Endothelial cell of umbilical vein (primary cell): ENCODE measurements around the gene HOXA10. TPM values are rescaled to one million over a fixed set of nuclear protein-coding genes. Genes with fewer than 3 reads are reported as not detected.
A peak's percentile ranks its signal among the peaks of the same experiment; 100 is the strongest.

Experiments used
- BruUV-seq: library from RNA; stranded (reverse); fragments of 400-500 nt; replicated peaks from 2 replicates; lab custom pipeline; 2021; lab: Mats Ljungman, UMichigan
- CTCF ChIA-PET: fragments of 300-600, 350-600 bp; sonication (Branson Sonifier 250); formaldehyde crosslinking; loops from one replicate; lab custom pipeline; 2021; ENCODE audit warnings: antibody characterized with exemption, inconsistent platforms; lab: Charles Lee
- POLR2A ChIA-PET: fragments of 300-600, 350-600 bp; sonication (Branson Sonifier 250); formaldehyde crosslinking; loops from one replicate; lab custom pipeline; 2021; ENCODE audit warnings: antibody characterized with exemption, inconsistent platforms; lab: Charles Lee
- DNase-seq: peaks from one replicate; pipeline ENCODE4 v3.0.0-alpha.2; 2011; ENCODE audit warnings: low read depth, low spot score
- FAIRE-seq: peaks from 2 replicates; lab custom pipeline; 2011; peaks lifted over from hg19 to GRCh38; lab: Jason Lieb, UNC
- H2AFZ ChIP-seq: 2 replicates; pipeline ENCODE4 v1.6.0; 2012; ENCODE audit warnings: low read depth, low read length, control low read depth, inconsistent platforms
- H3K27ac ChIP-seq: 2 replicates; pipeline ENCODE4 v1.5.1; 2011; ENCODE audit warnings: low read depth, mild to moderate bottlenecking, control low read depth, low read length, moderate library complexity; ENCODE audit not compliant: insufficient read depth
- H3K27me3 ChIP-seq, 2 experiments: 2 replicates each; pipeline versions ENCODE4 v1.6.0 to v1.6.1; 2011; ENCODE audit warnings: low read length in 2 of 2, mixed read lengths in 1 of 2; ENCODE audit not compliant: control insufficient read depth in 2 of 2, insufficient read depth in 2 of 2
- H3K36me3 ChIP-seq, 2 experiments: 2 replicates in 1 of 2; 3 replicates in 1 of 2; pipeline ENCODE4 v1.5.1; 2011; ENCODE audit warnings: low read length in 2 of 2, mild to moderate bottlenecking in 1 of 2, moderate library complexity in 1 of 2; ENCODE audit not compliant: control insufficient read depth in 2 of 2, insufficient read depth in 2 of 2; ENCODE audit errors: extremely low read depth in 1 of 2
- H3K4me1 ChIP-seq: 3 replicates; pipeline ENCODE4 v1.5.1; 2011; ENCODE audit warnings: mild to moderate bottlenecking, low read length; ENCODE audit not compliant: control insufficient read depth, insufficient read depth; ENCODE audit errors: extremely low read depth
- H3K4me2 ChIP-seq: 2 replicates; pipeline ENCODE4 v1.6.1; 2011; ENCODE audit warnings: low read length, control low read depth, mixed read lengths; ENCODE audit not compliant: insufficient read depth
- H3K4me3 ChIP-seq, 3 experiments: fragments of 200-600 bp in 1 of 3; sonication (generic), shearing (Covaris generic) in 1 of 3; replicated peaks in 1 of 3; 2 replicates each; pipeline ENCODE4 v1.5.1; 2011 to 2016; ENCODE audit warnings: control low read depth in 3 of 3, low read length in 3 of 3, mild to moderate bottlenecking in 2 of 3, inconsistent platforms in 1 of 3, low read depth in 1 of 3, moderate library complexity in 1 of 3; ENCODE audit not compliant: insufficient read depth in 1 of 3
- H3K79me2 ChIP-seq: 2 replicates; pipeline ENCODE4 v1.6.0; 2012; ENCODE audit warnings: low read length, inconsistent platforms; ENCODE audit not compliant: control insufficient read depth, insufficient read depth
- H3K9ac ChIP-seq: replicated peaks from 2 replicates; pipeline ENCODE3; 2011; ENCODE audit warnings: low read length, control low read depth; ENCODE audit not compliant: insufficient read depth; ENCODE audit errors: extremely low read depth
- H3K9me1 ChIP-seq: replicated peaks from 3 replicates; pipeline ENCODE4 v1.6.0; 2011; ENCODE audit warnings: mild to moderate bottlenecking, low read length; ENCODE audit not compliant: control insufficient read depth, insufficient read depth; ENCODE audit errors: extremely low read depth
- H3K9me3 ChIP-seq: replicated peaks from 2 replicates; pipeline ENCODE4 v1.5.1; 2012; ENCODE audit warnings: low read length, inconsistent platforms; ENCODE audit not compliant: control insufficient read depth, insufficient read depth
- H4K20me1 ChIP-seq: replicated peaks from 2 replicates; pipeline ENCODE3; 2011; ENCODE audit warnings: mild to moderate bottlenecking, low read length; ENCODE audit not compliant: control insufficient read depth, insufficient read depth; ENCODE audit errors: extremely low read depth
- CTCF ChIP-seq, 2 donors: IDR thresholded peaks; 1 replicate in 1 of 2; 2 replicates in 1 of 2; pipeline ENCODE4 v1.5.1; 2011; ENCODE audit warnings: low read length in 2 of 2, mild to moderate bottlenecking in 2 of 2, moderate library complexity in 2 of 2, control low read depth in 1 of 2, inconsistent platforms in 1 of 2, low read depth in 1 of 2; ENCODE audit not compliant: insufficient read depth in 1 of 2; ENCODE audit errors: extremely low read depth in 1 of 2
- EZH2 ChIP-seq: IDR thresholded peaks from 2 replicates; pipeline ENCODE4 v1.6.1; 2012; ENCODE audit warnings: borderline replicate concordance, low read depth, mild to moderate bottlenecking, moderate library complexity, low read length, inconsistent platforms; ENCODE audit not compliant: severe bottlenecking
- FOS ChIP-seq: IDR thresholded peaks from 2 replicates; pipeline ENCODE4 v1.6.1; 2011; ENCODE audit warnings: mild to moderate bottlenecking, low read length, moderate library complexity, borderline replicate concordance; ENCODE audit not compliant: insufficient read depth
- GATA2 ChIP-seq: IDR thresholded peaks from 2 replicates; pipeline ENCODE4 v1.7.0; 2011; ENCODE audit warnings: low read depth, mild to moderate bottlenecking, moderate library complexity, mixed read lengths, low read length; ENCODE audit not compliant: insufficient read length, insufficient read depth
- JUN ChIP-seq: IDR thresholded peaks from 2 replicates; pipeline ENCODE4 v1.6.1; 2011; ENCODE audit warnings: borderline replicate concordance, low read depth; ENCODE audit not compliant: insufficient read length, insufficient read depth
- MAX ChIP-seq: IDR thresholded peaks from 2 replicates; pipeline ENCODE4 v1.6.1; 2011; ENCODE audit not compliant: insufficient read depth, insufficient read length
- MYC ChIP-seq: IDR thresholded peaks from one replicate; pipeline ENCODE4 v1.6.1; 2011; ENCODE audit warnings: mild to moderate bottlenecking, low read depth, low read length
- POLR2A ChIP-seq: IDR thresholded peaks from 2 replicates; pipeline ENCODE4 v1.6.1; 2012; ENCODE audit warnings: low read depth, mild to moderate bottlenecking, control low read depth, low read length
- POLR2AphosphoS5 ChIP-seq: IDR thresholded peaks from 2 replicates; pipeline ENCODE4 v1.6.1; 2012; ENCODE audit warnings: low read depth, mild to moderate bottlenecking, control low read depth, low read length, moderate library complexity; ENCODE audit not compliant: insufficient read depth
- dilution Hi-C: fragments of 300-500 bp; cut with MboI; formaldehyde crosslinking; loops from one replicate; pipeline ENCODE4 v1.15.0; 2019; ENCODE audit warnings: low sequenced_read_pairs; ENCODE audit not compliant: extremely low pct_ligation_motif_present
- intact Hi-C: fragments of 100-400 bp; cut with micrococcal nuclease; formaldehyde crosslinking; loops from one replicate; pipeline ENCODE4 v1.10.0; 2022
- polyA plus RNA-seq, 4 experiments: library from polyadenylated mRNA; depleted of rRNA in 3 of 4; stranded (reverse) in 3 of 4; unstranded in 1 of 4; fragments of >200 nt; gene quantifications; 2 replicates each; pipeline versions ENCODE4 v1.2.1 to v1.2.3, GENCODE V29; 2011 to 2012; ENCODE audit warnings: missing spikeins in 1 of 4
- total RNA-seq: library from RNA; stranded (reverse); gene quantifications from 2 replicates; pipeline ENCODE4 v1.2.3, GENCODE V29; 2021

Gene HOXA10
- total and polyA plus RNA-seq, 2 donors (not counting 3 experiments of a cell fraction or from before 2014, with no cell fraction given), result 24.4 to 30.3 TPM

GRCh38 chr7:27149842-27150567, 24.1 kb downstream of the HOXA10 start:
- ChIA-PET CTCF (interaction anchor here (1.0 to 5.6 kb wide), 19 partner anchors 9 to 780 kb away, joined by 3 to 83 read pairs (median 5); partner anchors contain the start of genes HOXA4 and HOXA9), POLR2A (interaction anchor here (1.0 to 2.6 kb wide), 7 partner anchors 9 to 467 kb away, joined by 3 to 8 read pairs (median 3); partner anchors contain the start of gene HOXA9)
- BruUV-seq, result no TSS peak
- H3K79me2 ChIP-seq, result peaks cover 98% of the 10 kb centered on the region
- no peak overlapping the region for H2AFZ ChIP-seq
- TF ChIP-seq GATA2 (no peak), MAX (no peak), POLR2A (no peak), EZH2 (no peak), MYC (no peak), FOS (no peak), POLR2AphosphoS5 (no peak), JUN (no peak), CTCF (IDR thresholded peaks at IDR 0.05; ENCODE audit: extremely low read depth in 1 of 2, insufficient read depth in 1 of 2, low read depth in 1 of 2, low read length in 2 of 2) (no peak)
- no peaks in the 10 kb centered on the region for H3K9me3 ChIP-seq
- no peaks in the 10 kb centered on the region for H4K20me1 ChIP-seq
- no peaks in the 10 kb centered on the region for H3K9me1 ChIP-seq
- DNase-seq (no peak), FAIRE-seq (no peak)
- H3K9ac ChIP-seq, result peak overlapping the region; percentile 78
- dilution Hi-C loops (loop anchor here (25.0 kb wide), 1 partner anchor 963 kb away; no protein-coding TSS in a partner anchor), intact Hi-C loops (loop anchor here (2.0 kb wide), 1 partner anchor 15 kb away; the partner anchor contains the start of gene HOXA9)
- H3K36me3 ChIP-seq, result peaks cover 0 to 8% of the 10 kb centered on the region in 2 experiments
- H3K27ac ChIP-seq, result peak overlapping the region; percentile 67
- peaks cover 73% of the 10 kb centered on the region for H3K4me1 ChIP-seq
- H3K4me3 ChIP-seq, result peak overlapping the region; percentile 54 to 85 (median 55)
- H3K27me3 ChIP-seq, result no peaks in the 10 kb centered on the region
- peak overlapping the region; percentile 78 for H3K4me2 ChIP-seq
